LNCaP clone FGC (cell line): ENCODE data around the gene TMEM242.

Source experiments
- DNase-seq: peaks from one replicate; pipeline ENCODE4 v3.0.0-alpha.2; 2011; ENCODE audit warnings: low read depth
- H3K4me3 ChIP-seq: 2 replicates; pipeline ENCODE4 v1.5.1; 2011; ENCODE audit warnings: mild to moderate bottlenecking, low read depth, low read length, control low read depth
- CTCF ChIP-seq: IDR thresholded peaks from 2 replicates; pipeline ENCODE4 v1.5.1; 2012; ENCODE audit warnings: mild to moderate bottlenecking; ENCODE audit not compliant: control insufficient read depth, insufficient read depth; ENCODE audit errors: extremely low read depth

The TMEM242 gene

DNA sequence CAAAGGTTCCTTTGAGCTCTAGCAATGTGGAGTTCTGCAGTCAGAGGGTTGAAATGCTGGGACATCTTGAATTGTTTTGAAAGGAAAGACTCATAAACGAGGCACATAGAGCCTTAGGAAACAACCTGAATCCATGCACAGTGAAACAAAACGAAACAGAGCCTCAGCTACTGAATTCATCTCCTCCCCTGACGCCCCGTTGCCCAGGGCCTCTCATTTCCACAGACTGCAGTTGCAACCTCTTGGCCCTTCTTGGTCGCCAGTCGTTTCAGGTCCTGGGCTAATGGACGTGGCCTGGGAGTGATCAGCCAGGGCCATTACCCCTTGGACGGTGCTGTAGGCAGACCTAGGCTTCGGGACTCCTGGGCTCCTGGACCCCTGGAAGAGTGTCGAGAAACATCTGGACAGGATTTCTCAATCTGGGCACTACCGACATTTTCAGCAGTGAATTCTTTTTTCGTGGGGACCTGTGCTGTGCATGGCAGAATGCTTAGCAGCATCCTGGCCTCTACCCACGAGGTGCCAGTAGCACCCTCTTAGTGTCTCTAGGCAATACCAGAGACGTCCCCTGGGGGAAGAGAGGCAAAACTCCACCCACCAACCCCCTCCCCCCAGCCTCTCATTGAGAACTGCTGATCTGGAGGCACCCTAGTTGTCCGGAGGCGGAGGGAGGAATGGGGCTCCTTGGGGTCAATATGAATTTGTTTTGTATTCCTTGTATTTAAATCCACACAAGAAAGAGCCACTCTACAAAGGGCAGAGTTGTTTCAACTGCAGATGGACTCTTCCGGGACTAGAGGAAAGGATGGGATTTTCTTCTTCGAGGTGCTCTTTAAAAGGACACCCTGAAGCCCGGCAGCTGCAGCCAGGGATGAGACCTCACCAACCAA lies 50.2 kb downstream of the TMEM242 start:
- DNase-seq = no peak

GRCh38 chr6:157272372-157272771 lies 50.9 kb downstream of the TMEM242 start:
- no peak for TF ChIP-seq CTCF
- no peak for DNase-seq
- H3K4me3 ChIP-seq = no peak overlapping the region

More for the DNA sequence above, 50.2 kb downstream of the TMEM242 start:
- TF ChIP-seq CTCF = no peak
- no peak overlapping the region for H3K4me3 ChIP-seq

DNA sequence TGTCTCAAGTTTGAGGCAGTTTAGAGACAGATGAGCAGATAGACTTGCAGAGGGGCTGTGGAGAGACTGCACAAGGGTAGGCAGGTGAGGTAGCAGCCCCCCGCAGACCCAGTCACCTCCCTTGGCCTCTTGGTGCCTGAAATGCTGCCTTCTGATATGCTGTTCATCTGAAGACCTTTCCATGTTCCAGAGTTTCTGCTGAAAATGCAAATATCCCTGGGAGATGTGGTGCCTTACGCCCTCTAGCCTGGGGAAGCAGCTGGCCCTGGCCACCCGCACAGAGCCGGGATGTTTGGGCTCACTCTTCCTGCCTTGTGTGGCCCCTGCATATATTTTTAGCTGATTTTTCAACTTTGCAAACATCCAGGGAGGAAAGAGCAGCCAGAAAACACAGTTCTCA lies 51.4 kb downstream of the TMEM242 start:
- no peak overlapping the region for H3K4me3 ChIP-seq
- DNase-seq = no peak
- TF ChIP-seq CTCF = no peak

DNA sequence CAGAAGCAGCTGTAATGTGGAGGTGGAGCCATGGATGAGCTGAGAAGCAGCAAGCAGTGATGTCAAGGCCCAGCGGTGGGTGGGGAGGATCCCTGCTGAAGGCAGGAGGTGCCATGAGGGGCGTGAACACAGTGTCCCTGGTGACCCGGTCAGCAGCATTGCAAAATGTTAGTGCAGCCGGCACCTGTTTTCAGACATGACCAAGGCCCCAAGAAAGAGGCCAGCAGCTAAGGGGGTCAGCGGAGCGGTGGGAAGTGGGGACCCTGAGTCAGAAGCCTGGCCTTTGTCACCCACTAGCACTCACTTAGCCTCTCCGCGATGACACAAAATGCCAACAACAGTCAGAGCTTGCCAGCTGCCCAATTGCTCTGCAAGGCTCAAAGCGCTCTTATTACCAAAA lies 51.9 kb downstream of the TMEM242 start:
- H3K4me3 ChIP-seq = no peak overlapping the region
- no peak for TF ChIP-seq CTCF
- DNase-seq = no peak

DNA sequence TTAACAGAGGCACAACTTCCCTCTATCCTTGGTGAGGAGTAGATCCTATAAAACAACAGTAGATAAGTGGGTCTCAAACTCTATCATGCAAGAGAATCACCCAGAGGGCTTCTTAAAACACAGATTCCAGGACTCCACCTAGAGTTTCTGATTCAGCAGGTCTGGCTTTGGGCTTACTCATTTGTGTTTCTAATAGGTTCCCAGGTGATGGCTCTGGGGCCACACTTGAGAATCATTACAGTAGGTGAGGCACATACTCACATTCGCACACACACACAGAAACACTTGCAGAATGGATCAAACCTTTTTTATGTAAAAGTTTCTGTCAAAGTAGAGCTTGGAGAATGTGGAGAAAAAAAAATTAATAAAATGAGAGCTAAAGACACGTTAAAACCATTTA lies 52.4 kb downstream of the TMEM242 start:
- no peak for DNase-seq

DNA sequence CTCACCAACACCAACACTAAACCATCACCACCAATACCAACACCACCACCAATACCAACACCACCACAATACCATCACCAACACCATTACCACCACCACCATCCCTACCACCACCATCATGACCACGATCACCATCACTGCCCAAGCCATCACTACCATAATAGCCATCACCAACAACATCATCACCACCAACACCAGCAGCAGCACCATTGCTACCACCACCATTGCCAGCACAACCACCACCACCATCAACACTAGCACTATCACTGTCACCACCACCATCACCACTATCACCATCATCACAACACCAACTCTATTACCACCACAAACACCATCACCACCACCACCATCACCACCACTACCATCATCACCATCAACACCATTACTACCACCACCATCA lies 53.0 kb downstream of the TMEM242 start:
- DNase-seq = no peak
- no peak for TF ChIP-seq CTCF
- H3K4me3 ChIP-seq = no peak overlapping the region

More for the DNA sequence above, 52.4 kb downstream of the TMEM242 start:
- no peak for TF ChIP-seq CTCF
- H3K4me3 ChIP-seq = no peak overlapping the region

DNA sequence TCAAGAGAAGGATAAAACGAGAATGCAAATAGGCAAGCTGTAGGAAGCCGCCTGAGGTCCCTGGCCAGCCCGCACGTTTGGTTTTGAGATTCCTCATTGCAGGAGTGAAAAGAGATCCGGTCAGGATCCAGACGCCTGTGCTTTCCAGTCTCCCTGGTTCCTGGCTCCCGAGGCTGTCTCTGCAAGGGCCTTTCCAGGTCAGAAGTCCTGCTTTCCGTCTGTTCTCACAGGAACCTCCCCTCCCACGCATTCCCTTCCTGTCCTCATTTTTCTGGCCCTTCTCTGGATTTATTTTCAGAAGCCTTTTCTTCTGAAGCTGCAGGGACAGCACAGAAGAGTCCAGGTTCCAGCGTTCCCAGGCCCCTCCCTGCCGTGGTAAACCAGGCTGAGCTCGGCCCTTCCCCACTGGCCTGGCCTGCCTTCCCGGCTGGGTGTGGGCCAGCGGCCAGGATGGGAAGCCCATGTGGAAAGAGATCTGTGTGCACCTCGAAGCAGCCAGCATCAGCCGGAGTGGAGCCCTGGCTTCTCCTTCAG lies 54.0 kb downstream of the TMEM242 start:
- no peak for DNase-seq
- TF ChIP-seq CTCF = no peak
- H3K4me3 ChIP-seq = no peak overlapping the region
